DLD1 (cell line): ENCODE data around the gene KRT82.

Source experiments
- in situ Hi-C: cut with HindIII; loops from 2 replicates; pipeline ENCODE4 v1.10.0; 2017; ENCODE audit warnings: low sequenced_read_pairs

The KRT82 gene

DNA sequence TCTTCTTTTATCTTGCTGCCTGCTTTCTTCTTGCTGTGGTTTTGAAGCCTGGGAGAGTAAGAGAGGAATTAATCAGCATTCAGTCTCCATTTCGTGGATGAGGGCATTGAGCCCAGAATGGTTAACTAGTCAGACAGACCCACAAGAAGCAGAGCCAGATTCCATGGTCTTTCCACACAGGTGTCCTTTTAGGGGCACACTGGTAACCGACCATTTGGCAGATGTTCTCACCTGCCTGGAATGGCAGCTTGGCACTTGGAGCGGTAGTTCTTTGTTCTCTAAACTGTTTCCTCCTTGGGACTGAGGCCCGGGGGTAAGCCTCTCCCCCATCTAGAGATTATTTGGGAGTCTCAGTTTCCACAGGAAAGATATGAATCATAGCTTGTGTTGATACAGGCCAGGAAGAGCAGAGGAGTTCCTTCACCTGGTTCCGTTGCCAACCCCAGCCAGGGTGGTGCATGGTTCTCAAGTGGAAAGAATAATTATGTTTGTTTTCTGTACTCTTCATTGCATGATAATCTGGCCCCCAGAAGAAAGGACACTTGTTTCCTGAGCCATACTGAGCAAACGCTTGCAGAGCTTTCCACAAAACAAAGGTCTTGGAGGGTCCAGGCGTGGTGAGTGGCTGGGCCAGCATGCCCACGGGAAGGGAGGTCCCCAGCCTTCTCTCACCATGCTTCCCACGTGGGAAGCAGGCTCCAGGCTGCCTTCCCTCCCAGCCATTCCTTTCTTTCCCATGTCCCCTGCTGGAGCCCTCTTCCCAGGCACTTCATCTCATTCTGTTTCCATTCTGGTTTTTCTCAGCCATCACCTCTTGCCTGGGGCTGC is 30.1 kb upstream of the KRT82 start:
- in situ Hi-C loops, result no loop called here

DNA sequence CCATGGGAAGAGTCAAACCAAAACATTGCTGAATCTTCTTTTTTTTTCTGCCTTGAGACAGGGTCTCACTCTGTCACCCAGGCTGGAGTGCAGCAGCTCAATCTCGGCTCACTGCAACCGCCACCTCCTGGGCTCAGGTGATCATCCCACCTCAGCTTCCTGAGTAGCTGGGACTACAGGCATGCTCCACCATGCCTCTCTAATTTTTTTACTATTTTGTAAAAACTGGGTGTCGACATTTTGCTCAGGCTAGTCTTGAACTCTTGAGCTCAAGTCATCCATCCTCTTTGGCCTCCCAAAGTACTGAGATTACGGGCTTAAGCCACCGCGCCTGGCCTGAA is 29.5 kb upstream of the KRT82 start:
- in situ Hi-C loops, result no loop called here

DNA sequence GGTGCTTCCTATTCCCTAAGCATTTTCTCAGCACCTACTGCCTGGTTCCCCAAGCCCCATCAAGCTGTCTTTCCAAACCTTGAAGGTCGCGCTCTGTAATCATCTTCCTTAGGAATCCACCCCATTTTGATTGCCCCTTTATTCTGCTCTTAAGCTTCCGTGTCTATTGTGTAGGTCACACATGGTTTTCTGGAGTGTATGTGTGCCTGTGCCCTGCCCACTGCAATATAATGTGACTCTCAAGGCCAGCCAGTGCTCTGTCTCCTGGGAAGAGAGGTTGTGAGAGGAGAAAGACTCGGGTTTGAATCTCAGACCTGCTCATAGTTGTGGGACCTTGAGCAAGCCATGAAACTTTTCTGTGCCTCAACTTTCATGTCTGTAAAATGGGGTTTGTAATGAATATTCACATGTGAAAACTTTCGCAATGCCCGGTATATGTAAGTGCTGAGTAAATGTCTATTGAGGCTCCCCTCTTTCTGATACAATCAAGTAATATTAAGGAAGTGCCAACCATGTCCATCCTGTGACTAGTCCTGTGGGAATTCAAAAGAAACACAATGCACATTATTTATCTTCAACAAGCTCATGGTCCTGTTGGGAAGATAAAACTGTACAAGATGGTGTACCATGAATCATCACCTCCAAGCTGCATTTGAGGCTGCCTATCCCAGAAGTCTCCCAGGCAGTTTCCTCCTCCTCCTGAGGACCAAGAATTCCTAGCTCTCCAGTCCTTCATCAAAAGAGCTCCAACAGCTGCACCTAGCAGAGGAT is 28.8 kb upstream of the KRT82 start:
- in situ Hi-C loops, result no loop called here

DNA sequence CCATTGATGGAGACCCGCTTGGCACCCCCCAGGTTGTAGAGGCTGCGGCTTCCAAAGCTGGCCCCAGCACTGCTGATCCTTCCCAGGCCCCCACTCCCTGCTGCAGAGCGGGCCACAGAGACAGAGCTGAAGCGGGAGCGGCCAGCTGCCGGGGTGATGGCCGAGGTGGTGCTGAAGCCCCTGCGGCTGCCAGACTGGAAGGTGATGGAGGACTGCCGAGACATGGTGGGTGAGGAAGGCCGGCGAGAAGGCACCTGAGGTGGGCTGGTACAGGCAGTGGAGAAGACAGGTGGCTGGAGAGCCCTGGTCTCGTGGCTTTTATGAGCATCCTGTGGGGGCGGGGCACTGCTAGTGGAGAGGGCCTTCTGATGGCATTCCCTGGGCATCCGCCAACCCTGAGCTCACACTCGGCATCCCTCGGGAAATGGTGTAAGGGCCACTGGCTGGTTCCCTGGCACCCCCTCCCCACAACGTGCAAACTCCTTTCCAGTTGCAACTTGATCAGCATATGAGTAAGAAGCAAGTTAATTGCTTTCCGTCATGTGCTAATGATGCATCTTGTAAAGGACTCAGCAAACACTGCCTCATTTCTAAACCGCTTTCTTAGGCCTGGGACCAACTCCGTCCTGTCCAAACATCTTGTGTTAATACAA is 28.1 kb upstream of the KRT82 start, which contains the start of gene KRT75:
KRT75 (minus strand) TSS at position 291 of the 653 bp plus-strand sequence; CDS start at position 224, 67 bp downstream.
- in situ Hi-C loops, result no loop called here

DNA sequence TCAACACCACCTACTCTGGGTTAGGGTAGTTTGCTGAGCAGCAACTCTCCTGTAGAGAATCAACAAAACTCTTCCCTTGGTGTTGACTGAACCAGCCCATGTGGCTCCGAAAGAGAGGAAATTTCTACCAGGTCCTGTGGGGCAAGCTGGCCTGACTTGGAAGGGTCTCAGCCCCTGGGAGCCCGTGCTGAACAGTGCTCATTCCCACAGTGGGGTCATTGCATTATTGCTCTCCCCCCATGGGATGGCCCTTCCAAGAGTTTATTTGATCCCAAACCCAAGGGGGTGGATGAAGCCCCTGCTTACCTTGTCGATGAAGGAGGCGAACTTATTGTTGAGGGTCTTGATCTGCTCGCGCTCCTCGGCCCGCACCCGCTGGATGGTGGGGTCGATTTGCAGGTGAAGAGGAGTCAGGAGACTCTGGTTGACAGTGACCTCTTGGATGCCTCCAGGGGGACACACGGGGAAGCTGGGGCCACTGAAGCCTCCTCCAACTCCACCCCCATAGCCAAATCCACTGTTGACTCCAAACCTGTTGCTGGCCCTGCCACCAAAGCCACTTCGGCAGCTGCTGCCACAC is 27.5 kb upstream of the KRT82 start:
- in situ Hi-C loops, result no loop called here

DNA sequence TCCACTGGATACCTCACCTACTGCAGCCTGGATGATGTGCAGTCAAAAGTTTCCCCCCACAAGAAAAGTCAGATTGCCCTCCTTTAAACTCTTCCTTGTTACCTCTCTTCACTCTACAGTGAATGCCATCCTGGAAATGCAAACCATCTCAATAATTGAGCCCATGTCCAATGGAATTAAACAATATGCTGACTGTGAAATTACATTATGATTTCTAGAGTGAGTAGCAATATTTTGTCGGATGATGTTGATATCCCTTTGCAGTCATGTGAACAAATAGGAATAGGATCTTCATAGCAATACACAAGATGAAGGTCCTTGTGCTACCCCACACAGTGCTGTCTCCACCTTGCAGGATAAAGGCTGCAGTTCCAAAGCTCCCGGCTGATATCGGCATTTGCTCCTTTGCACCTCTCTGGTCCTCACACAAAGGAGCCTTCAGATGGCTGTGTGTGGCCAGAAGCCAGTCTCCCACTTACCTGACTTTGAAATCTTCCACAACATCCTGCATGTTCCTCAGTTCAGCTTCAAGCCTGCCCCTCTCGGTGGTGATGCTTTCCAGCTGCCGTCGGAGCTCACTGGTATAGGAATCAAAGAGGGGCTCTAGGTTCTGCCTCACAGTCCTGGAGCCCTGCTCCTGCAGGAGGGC is 26.5 kb upstream of the KRT82 start:
- in situ Hi-C loops, result no loop called here

- in situ Hi-C loops, result no loop called here
Observed at GRCh38 chr12:52428121-52428520, 22.0 kb upstream of the KRT82 start.

DNA sequence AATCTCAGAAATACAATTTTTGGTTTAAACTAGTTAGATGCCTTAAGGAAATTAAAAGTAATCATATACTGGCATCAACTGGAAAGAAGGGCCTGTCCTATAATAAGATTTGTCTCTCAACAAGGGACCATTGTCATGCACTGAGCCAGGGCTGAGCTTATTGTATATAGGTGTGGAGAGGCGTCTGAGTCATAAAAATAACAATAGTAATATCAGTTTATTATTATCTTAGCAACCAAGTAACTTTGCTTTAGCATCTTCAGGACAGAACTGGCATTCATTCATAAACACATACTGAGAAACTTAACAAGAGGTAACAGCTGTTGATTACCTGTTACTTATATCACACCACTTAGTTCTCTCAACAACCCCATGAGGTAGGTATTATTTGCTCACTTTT is 20.9 kb upstream of the KRT82 start:
- in situ Hi-C loops, result no loop called here

GRCh38 chr12:52426034-52426433 is 19.9 kb upstream of the KRT82 start:
- in situ Hi-C loops, result no loop called here

DNA sequence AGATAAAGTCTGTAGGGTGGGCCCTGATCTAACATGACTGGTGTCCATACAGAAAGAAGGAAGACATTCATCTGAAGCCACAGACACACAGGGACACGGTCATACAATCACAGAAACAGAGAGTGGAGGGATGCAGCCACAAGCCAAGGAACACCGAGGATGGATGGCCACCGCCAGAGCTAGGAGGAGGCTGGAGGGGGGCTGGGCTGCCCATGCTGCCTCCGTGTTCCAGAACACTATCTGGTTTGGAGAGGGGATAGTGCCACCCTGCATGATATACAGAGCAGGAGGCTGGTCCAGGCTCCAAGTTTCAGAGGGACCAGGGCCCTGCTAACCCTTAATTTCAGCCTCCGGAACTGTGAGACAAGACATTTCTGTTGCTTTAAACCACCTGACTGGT is 19.3 kb upstream of the KRT82 start:
- in situ Hi-C loops, result no loop called here

- in situ Hi-C loops, result no loop called here
Observed at GRCh38 chr12:52423661-52424500, 17.7 kb upstream of the KRT82 start.

- in situ Hi-C loops, result no loop called here
Observed at GRCh38 chr12:52423035-52423434, 16.9 kb upstream of the KRT82 start.

- in situ Hi-C loops, result no loop called here
Observed at GRCh38 chr12:52419656-52420055, 13.5 kb upstream of the KRT82 start.

GRCh38 chr12:52418576-52419110 is 12.5 kb upstream of the KRT82 start:
- in situ Hi-C loops, result no loop called here

- in situ Hi-C loops, result no loop called here
Observed at GRCh38 chr12:52417740-52418139, 11.6 kb upstream of the KRT82 start.

DNA sequence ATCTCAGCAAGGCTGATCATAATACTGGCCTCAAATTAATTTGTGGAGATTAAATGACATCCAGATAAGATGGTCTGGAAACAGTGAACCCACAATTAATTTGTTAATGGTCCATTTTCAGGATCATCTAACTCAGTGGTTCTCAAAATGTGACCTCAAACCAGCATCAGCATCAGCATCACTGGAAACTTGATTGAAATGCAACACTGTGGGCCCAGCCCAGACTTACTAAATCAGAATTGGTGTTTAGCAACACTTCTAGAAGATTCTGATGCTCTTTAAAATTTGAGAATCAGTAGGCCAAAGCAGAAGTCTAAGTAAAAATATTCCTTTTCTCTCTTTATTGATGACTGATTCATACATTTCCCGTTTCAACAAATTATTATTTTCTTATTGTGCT is 10.7 kb upstream of the KRT82 start:
- in situ Hi-C loops, result no loop called here

- in situ Hi-C loops, result no loop called here
Observed at GRCh38 chr12:52415870-52416750, 10.0 kb upstream of the KRT82 start.

DNA sequence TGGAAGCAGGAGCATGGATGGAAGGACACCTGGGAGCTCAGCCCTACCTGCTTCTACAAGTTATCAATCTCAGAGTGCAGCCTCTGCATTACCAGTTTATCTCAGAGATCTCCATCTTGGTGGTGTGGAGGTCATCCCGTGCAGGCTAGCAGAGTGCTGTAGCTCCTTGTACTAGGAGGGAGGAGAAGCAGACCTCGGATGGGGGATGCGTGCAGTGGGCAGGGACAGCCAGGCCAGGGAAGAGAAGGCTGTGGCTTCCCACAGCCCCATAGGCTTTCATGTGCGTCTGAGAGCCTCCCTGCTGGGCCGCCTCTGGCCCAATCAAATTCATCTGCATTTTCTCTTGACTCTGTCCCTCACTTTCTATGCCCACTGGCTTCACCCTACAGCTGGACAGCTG is 8.8 kb upstream of the KRT82 start:
- in situ Hi-C loops, result no loop called here
